ENCODE results near the gene TRIM52.

The TRIM52 gene

GRCh38 chr5:181258576-181258975, 2.4 kb downstream of the TRIM52 start:
- FAIRE-seq (no peak), DNase-seq (ENCODE audit: low spot score) (no peak)

DNA sequence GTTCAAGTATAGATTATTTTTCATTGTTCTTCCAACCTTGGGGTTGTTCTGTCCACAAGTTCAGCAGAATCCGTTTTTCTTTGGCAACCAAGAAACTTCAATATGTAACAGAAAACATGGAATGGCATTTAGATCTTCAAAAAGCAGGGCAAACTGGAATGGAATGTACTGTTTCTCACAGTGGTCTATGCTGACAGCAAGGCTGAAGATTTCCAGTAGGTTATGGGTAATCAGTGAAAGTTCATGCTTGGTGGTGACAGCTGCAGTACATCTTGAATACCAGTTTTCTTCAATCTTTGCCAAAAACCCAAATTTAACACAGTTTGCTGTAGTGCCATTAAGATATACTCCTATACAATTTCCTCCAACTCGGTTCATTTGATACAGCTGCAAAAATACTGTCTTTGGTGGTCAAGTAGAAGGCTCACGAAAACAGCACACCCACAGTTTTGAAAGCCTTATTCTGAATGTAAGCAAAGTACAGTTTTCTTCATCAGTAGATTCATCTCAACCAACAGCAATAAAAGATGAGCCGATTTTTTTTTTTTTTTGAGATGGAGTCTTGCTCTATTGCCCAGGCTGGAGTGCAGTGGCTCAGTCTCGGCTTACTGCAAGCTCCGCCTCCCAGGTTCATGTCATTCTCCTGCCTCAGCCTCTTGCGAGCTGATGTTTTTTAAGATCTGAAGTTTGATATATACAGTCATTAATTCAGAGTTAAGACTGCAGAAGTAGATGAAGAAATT, 4.9 kb downstream of the TRIM52 start:
- DNase-seq (ENCODE audit: low spot score), result no peak
- FAIRE-seq, result no peak

GRCh38 chr5:181255276-181255675, 5.7 kb downstream of the TRIM52 start:
- FAIRE-seq (no peak), DNase-seq (ENCODE audit: low spot score) (no peak)

- no peak for FAIRE-seq
- DNase-seq (ENCODE audit: low spot score), result no peak
Observed at GRCh38 chr5:181248277-181248676, 12.7 kb downstream of the TRIM52 start.

- peak; percentile 93 for DNase-seq (ENCODE audit: low spot score)
Observed at GRCh38 chr5:181246276-181247049, 14.5 kb downstream of the TRIM52 start.

GRCh38 chr5:181245427-181246275, 15.3 kb downstream of the TRIM52 start:
- no peak for FAIRE-seq
- DNase-seq (ENCODE audit: low spot score), result no peak

More at GRCh38 chr5:181246276-181247049, 14.5 kb downstream of the TRIM52 start:
- FAIRE-seq, result no peak

DNA sequence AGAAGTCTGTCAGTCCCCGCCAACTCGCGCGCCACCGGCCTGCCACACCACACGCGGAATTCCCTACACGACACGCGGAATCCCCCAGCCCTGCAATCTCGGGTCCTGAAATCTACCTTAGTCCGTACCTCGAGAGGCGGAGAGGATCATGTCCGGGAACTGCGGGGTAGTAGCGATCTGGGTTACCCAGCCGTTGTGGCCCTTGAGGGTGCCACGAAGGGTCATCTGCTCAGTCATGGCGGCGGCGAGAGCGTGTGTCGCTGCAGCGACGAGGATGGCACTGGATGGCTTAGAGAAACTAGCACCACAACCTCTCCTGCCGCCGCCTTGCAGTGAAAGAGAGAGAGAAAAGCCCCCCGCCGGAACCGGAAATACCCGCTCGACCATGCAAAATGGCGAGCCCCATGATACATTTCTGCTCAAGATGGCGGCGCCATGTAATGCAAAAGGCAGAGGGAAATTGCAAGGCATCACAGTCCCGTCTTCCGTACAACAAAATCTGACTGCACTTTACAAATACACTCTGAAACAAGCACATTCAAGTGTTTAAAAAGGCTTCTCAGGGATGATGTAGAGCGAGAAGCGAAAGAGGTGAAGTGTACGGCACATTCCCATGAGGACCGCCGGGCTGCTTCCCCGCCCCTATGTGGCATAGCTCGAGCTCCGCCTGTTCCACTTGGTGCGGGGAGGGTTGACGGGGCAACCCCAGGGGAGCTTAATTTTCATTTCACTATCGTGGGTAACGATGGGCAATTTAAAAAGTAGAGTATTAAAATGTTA, 17.2 kb downstream of the TRIM52 start, which contains the start of gene RACK1:
Gene RACK1 (minus strand): TSS at position 343 of the 780 bp plus-strand sequence. CDS start 106 bp downstream, at position 237.
- DNase-seq (ENCODE audit: low spot score) (peak; percentile 80), FAIRE-seq (no peak)

GRCh38 chr5:181243018-181243563, 17.9 kb downstream of the TRIM52 start:
- no peak for FAIRE-seq

DNA sequence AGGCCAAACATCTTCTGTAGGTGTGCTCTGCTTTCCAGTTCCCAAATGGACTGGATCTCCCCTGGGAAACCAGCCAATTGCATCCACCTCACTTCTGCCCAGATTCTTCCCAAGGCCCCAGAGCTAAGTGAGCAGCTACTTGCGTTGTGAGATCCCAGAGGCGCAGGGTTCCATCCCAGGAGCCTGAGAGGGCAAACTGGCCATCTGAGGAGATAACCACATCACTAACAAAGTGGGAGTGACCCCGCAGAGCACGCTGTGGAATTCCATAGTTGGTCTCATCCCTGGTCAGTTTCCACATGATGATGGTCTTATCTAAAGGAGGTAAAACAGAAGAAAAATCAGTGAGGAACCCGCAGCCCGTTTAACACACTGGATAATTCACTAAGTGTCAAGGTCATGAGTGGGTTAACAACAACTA, 18.9 kb downstream of the TRIM52 start:
- no peak for DNase-seq (ENCODE audit: low spot score)
- no peak for FAIRE-seq

More at GRCh38 chr5:181243018-181243563, 17.9 kb downstream of the TRIM52 start:
- no peak for DNase-seq (ENCODE audit: low spot score)

DNA sequence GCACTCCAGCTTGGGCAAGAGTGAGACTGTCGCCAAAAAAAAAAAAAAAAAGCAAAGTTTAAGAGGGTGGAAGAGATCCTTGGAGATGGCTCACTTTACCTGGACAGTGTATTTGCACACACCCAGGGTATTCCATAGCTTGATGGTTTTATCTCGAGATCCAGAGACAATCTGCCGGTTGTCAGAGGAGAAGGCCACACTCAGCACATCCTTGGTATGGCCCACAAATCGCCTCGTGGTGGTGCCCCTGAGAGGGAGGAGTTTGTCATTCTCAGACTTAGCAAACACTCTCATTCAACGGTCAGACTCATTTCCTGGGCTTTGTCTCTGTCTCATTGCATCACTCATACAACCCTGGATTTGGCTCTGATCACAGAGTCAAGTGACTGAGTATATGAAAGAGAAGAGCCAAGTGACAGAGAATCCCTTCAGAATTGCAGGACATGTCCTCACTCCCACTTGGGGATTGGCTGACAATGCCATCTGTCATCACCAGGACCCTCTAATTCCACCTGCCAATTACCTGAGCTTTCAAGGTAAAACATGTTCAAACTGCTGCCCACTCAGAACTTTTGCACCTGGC, 19.5 kb downstream of the TRIM52 start:
- DNase-seq (ENCODE audit: low spot score) (no peak), FAIRE-seq (no peak)

GRCh38 chr5:181239062-181239663, 21.8 kb downstream of the TRIM52 start:
- DNase-seq (ENCODE audit: low spot score) (no peak), FAIRE-seq (no peak)

DNA sequence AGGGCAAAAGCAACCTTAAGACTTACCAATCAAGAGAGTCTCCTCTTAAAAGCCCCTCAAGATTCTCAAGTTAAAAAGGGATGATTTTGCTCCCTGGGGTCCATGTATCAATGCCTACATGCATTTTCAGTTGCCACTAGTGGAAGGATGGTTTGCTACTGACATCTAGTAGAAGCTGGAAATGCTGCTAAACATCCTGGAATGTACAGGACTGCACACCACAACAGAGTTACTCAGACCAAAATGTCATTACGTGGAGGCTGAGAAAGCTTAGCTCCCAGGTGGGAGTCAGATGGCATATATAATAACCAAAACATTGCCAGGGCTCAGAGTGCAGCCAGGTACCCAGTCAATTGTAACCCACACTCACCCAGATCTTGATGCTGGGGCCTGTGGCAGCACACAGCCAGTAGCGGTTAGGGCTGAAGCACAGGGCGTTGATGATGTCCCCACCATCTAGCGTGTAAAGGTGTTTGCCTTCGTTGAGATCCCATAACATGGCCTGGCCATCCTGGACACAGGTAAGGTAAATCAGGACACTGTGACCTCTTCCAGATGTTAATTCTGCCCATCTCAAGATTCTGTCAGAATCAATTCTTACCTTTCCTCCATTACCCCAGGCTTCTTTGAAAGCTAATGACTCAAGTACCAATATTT, 23.1 kb downstream of the TRIM52 start:
- DNase-seq (ENCODE audit: low spot score), result no peak
- FAIRE-seq, result no peak

- FAIRE-seq, result no peak
- DNase-seq (ENCODE audit: low spot score), result no peak
Observed at GRCh38 chr5:181236954-181237641, 23.8 kb downstream of the TRIM52 start.

GRCh38 chr5:181236471-181236870, 24.5 kb downstream of the TRIM52 start:
- FAIRE-seq (no peak), DNase-seq (ENCODE audit: low spot score) (no peak)

GRCh38 chr5:181235689-181236366, 25.1 kb downstream of the TRIM52 start:
- DNase-seq (ENCODE audit: low spot score), result no peak
- no peak for FAIRE-seq

GRCh38 chr5:181235323-181235688, 25.6 kb downstream of the TRIM52 start:
- DNase-seq (ENCODE audit: low spot score), result no peak
- FAIRE-seq, result no peak

DNA sequence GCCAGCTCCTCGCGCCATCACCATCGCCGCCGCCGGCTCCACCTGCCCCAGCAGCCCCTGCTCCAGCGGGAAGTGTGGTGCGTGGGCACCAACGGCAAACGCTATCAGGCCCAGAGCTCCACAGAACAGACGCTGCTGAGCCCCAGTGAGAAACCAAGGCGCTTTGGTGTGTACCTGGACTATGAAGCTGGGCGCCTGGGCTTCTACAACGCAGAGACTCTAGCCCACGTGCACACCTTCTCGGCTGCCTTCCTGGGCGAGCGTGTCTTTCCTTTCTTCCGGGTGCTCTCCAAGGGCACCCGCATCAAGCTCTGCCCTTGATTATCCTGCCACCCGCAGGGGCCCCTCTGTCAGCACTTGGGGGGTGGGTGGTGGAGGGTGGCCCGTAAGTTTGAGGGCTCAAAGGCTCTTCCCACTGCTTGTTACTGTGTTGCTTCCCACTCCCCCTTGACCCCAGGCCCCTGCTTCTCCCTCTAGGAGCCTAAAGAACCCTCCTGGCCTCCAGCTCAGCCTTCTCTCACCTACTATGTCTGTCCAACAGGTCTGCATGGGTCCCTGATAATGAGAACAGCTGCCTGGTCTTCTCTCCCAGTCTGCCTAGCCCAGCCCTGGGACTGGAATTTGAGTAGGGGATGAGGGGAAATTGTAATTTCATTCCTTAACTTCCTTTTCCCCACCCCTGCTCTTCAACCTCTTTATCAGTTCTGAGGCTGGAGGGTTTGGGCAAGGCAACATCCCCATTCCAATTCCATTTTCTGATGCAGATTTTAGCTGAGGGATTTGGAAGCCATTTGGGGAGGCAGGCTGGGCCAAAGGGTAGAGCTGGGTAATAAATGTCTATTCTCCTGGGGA, 26.3 kb downstream of the TRIM52 start:
- FAIRE-seq (no peak), DNase-seq (ENCODE audit: low spot score) (no peak)
